CD4-positive, alpha-beta T cell treated with Interleukin-10 for 1 hour (primary cell): ENCODE measurements around the gene TMEM237.
"Not testable (repeated sequence)": the region's sequence is repeated elsewhere in the genome, so short reads cannot be mapped to it uniquely, and the experiment has no call there.

ENCODE experiments used
- DNase-seq: peaks from one replicate; pipeline ENCODE4 v3.0.0-alpha.2; 2020

TMEM237 gene

GRCh38 chr2:201643216-201643890, at the start of gene TMEM237:
Gene TMEM237, minus strand, starts transcription at chr2:201643503. Its CDS starts 103 bp downstream, at chr2:201643400.
- DNase-seq, result peak; percentile 62

- no peak for DNase-seq
Observed at GRCh38 chr2:201685156-201685555, 41.9 kb upstream of the TMEM237 start.

GRCh38 chr2:201680743-201681142, 37.4 kb upstream of the TMEM237 start:
- DNase-seq, result no peak

- no peak for DNase-seq
Observed at GRCh38 chr2:201678401-201678800, 35.1 kb upstream of the TMEM237 start.

- DNase-seq, result no peak
Observed at GRCh38 chr2:201675454-201675853, 32.2 kb upstream of the TMEM237 start.

- no peak for DNase-seq
Observed at GRCh38 chr2:201674794-201675193, 31.5 kb upstream of the TMEM237 start.

- no peak for DNase-seq
Observed at GRCh38 chr2:201674298-201674697, 31.0 kb upstream of the TMEM237 start.

GRCh38 chr2:201673546-201673945, 30.2 kb upstream of the TMEM237 start:
- no peak for DNase-seq

GRCh38 chr2:201671205-201671604, 27.9 kb upstream of the TMEM237 start:
- not testable (repeated sequence) for DNase-seq

GRCh38 chr2:201669865-201670264, 26.6 kb upstream of the TMEM237 start:
- DNase-seq, result no peak

- DNase-seq, result no peak
Observed at GRCh38 chr2:201668402-201668910, 25.2 kb upstream of the TMEM237 start.

- DNase-seq, result no peak
Observed at GRCh38 chr2:201664334-201664733, 21.0 kb upstream of the TMEM237 start.

GRCh38 chr2:201661366-201661765, 18.1 kb upstream of the TMEM237 start:
- no peak for DNase-seq

GRCh38 chr2:201660293-201660895, 17.1 kb upstream of the TMEM237 start:
- DNase-seq, result no peak

- DNase-seq, result no peak
Observed at GRCh38 chr2:201656740-201657139, 13.4 kb upstream of the TMEM237 start.

GRCh38 chr2:201656102-201656501, 12.8 kb upstream of the TMEM237 start:
- peak; percentile 49 for DNase-seq

- DNase-seq, result no peak
Observed at GRCh38 chr2:201654616-201655384, 11.5 kb upstream of the TMEM237 start.

- no peak for DNase-seq
Observed at GRCh38 chr2:201653221-201653620, 9.9 kb upstream of the TMEM237 start.

- no peak for DNase-seq
Observed at GRCh38 chr2:201649442-201649841, 6.1 kb upstream of the TMEM237 start.

GRCh38 chr2:201647431-201647830, 4.1 kb upstream of the TMEM237 start:
- no peak for DNase-seq

GRCh38 chr2:201644001-201644400, 698 bp upstream of the TMEM237 start:
- DNase-seq, result no peak

- peak; percentile 87 for DNase-seq
Observed at GRCh38 chr2:201642579-201643215, 606 bp downstream of the TMEM237 start.

GRCh38 chr2:201642086-201642578, 1.2 kb downstream of the TMEM237 start:
- no peak for DNase-seq
